Measurements from ENCODE around the gene MDM2. TPM values are rescaled to one million over a fixed set of nuclear protein-coding genes. Genes with fewer than 3 reads are reported as not detected.

Gene MDM2
- polyA plus RNA-seq, 1 of the 3 experiments (the other 2 are of a cell fraction): 21.5 TPM

- Histone ChIP-seq H4K20me1 (ENCODE audit: insufficient read depth) (no peaks in the 10 kb centered on the region), H3K27me3 (ENCODE audit: insufficient read depth) (no peaks in the 10 kb centered on the region), H2AFZ (ENCODE audit: low read depth) (no peak overlapping the region), H3K9me2 (no peaks in the 10 kb centered on the region), H3K4me3 (ENCODE audit: low read depth in 2 of 2, low read length in 1 of 2) (no peak overlapping the region), H3K9me3 (no peaks in the 10 kb centered on the region), H3K79me2 (ENCODE audit: insufficient read depth) (no peaks in the 10 kb centered on the region), H3K36me3 (replicated peaks in 1 of 2; ENCODE audit: control insufficient read depth in 1 of 2, insufficient read depth in 2 of 2, low read length in 1 of 2) (no peaks in the 10 kb centered on the region), H3K4me1 (ENCODE audit: control insufficient read depth in 1 of 2, insufficient read depth in 2 of 2, low read depth in 1 of 2, low read length in 1 of 2) (no peaks in the 10 kb centered on the region; a peak in 1 of 4 replicates), H3K9ac (no peak overlapping the region), H3K27ac (ENCODE audit: low read depth in 2 of 2, low read length in 1 of 2) (no peak overlapping the region), H3F3A (replicated peaks; ENCODE audit: insufficient read depth) (no peaks in the 10 kb centered on the region), H3K4me2 (no peak overlapping the region)
- 91% methylated on average over 7 of the region's 7 CpGs for WGBS (ENCODE audit: low lambda C conversion rate)
- ChIA-PET CTCF (no interaction called here), POLR2A (no interaction called here)
- no peak for TF ChIP-seq MEF2A (IDR thresholded peaks at IDR 0.05; ENCODE audit: borderline replicate concordance, low read depth)
- TF ChIP-seq RFX5 (IDR thresholded peaks at IDR 0.05; ENCODE audit: low read length): no peak
- no peak for TF ChIP-seq POLR2AphosphoS5 (IDR thresholded peaks at IDR 0.05; ENCODE audit: low read depth, low read length)
- no peak for TF ChIP-seq RXRA (IDR thresholded peaks at IDR 0.05; ENCODE audit: borderline replicate concordance, low read depth)
- TF ChIP-seq FOSL2 (IDR thresholded peaks at IDR 0.05; ENCODE audit: borderline replicate concordance, low read depth): no peak
- no peak for TF ChIP-seq ELF1 (IDR thresholded peaks at IDR 0.05)
- no peak for TF ChIP-seq EP300 (IDR thresholded peaks at IDR 0.05; ENCODE audit: borderline replicate concordance in 1 of 2, low read depth in 1 of 2, low read length in 1 of 2)
- DNase-seq: no peak
Observed at GRCh38 chr12:68775121-68775630, 32.8 kb upstream of the MDM2 start.

GRCh38 chr12:68776976-68777610 lies 30.9 kb upstream of the MDM2 start:
- Histone ChIP-seq H3K4me1 (ENCODE audit: control insufficient read depth in 1 of 2, insufficient read depth in 2 of 2, low read depth in 1 of 2, low read length in 1 of 2) (no peaks in the 10 kb centered on the region), H3K36me3 (replicated peaks in 1 of 2; ENCODE audit: control insufficient read depth in 1 of 2, insufficient read depth in 2 of 2, low read length in 1 of 2) (no peaks in the 10 kb centered on the region), H3K4me2 (no peak overlapping the region), H3K9ac (no peak overlapping the region), H3K79me2 (ENCODE audit: insufficient read depth) (no peaks in the 10 kb centered on the region), H3K9me3 (no peaks in the 10 kb centered on the region), H2AFZ (ENCODE audit: low read depth) (no peak overlapping the region), H3K27me3 (ENCODE audit: insufficient read depth) (no peaks in the 10 kb centered on the region), H3K9me2 (no peaks in the 10 kb centered on the region), H3K4me3 (ENCODE audit: low read depth in 2 of 2, low read length in 1 of 2) (no peak overlapping the region), H4K20me1 (ENCODE audit: insufficient read depth) (no peaks in the 10 kb centered on the region), H3F3A (replicated peaks; ENCODE audit: insufficient read depth) (no peaks in the 10 kb centered on the region), H3K27ac (ENCODE audit: low read depth in 2 of 2, low read length in 1 of 2) (no peak overlapping the region)
- WGBS (ENCODE audit: low lambda C conversion rate): 84% methylated on average over 5 of the region's 5 CpGs
- ChIA-PET CTCF (no interaction called here), POLR2A (no interaction called here)
- TF ChIP-seq ZBTB33 (IDR thresholded peaks at IDR 0.05; ENCODE audit: borderline replicate concordance, low read depth) (no peak), RAD21 (IDR thresholded peaks at IDR 0.05; ENCODE audit: low read length) (no peak), GATA2 (CRISPR knock-in tag; IDR thresholded peaks at IDR 0.05) (no peak), CHD2 (IDR thresholded peaks at IDR 0.05; ENCODE audit: low read length, partially characterized antibody) (no peak), MEF2A (IDR thresholded peaks at IDR 0.05; ENCODE audit: borderline replicate concordance, low read depth) (no peak), FOSL2 (IDR thresholded peaks at IDR 0.05; ENCODE audit: borderline replicate concordance, low read depth) (no peak), YY1 (IDR thresholded peaks at IDR 0.05; ENCODE audit: low read depth) (no peak), RXRA (IDR thresholded peaks at IDR 0.05; ENCODE audit: borderline replicate concordance, low read depth) (no peak), RFX5 (IDR thresholded peaks at IDR 0.05; ENCODE audit: low read length) (no peak), FOXM1 (IDR thresholded peaks at IDR 0.05; ENCODE audit: low read depth) (no peak), TEAD4 (IDR thresholded peaks at IDR 0.05; ENCODE audit: borderline replicate concordance, insufficient read depth) (no peak), EP300 (IDR thresholded peaks at IDR 0.05; ENCODE audit: borderline replicate concordance in 1 of 2, low read depth in 1 of 2, low read length in 1 of 2) (no peak), NFIC (IDR thresholded peaks at IDR 0.05; ENCODE audit: borderline replicate concordance) (no peak), FOXJ3 (CRISPR knock-in tag; IDR thresholded peaks at IDR 0.05) (no peak), RCOR1 (IDR thresholded peaks at IDR 0.05; ENCODE audit: low read length) (no peak)
- TF ChIP-seq, protein P1, sequence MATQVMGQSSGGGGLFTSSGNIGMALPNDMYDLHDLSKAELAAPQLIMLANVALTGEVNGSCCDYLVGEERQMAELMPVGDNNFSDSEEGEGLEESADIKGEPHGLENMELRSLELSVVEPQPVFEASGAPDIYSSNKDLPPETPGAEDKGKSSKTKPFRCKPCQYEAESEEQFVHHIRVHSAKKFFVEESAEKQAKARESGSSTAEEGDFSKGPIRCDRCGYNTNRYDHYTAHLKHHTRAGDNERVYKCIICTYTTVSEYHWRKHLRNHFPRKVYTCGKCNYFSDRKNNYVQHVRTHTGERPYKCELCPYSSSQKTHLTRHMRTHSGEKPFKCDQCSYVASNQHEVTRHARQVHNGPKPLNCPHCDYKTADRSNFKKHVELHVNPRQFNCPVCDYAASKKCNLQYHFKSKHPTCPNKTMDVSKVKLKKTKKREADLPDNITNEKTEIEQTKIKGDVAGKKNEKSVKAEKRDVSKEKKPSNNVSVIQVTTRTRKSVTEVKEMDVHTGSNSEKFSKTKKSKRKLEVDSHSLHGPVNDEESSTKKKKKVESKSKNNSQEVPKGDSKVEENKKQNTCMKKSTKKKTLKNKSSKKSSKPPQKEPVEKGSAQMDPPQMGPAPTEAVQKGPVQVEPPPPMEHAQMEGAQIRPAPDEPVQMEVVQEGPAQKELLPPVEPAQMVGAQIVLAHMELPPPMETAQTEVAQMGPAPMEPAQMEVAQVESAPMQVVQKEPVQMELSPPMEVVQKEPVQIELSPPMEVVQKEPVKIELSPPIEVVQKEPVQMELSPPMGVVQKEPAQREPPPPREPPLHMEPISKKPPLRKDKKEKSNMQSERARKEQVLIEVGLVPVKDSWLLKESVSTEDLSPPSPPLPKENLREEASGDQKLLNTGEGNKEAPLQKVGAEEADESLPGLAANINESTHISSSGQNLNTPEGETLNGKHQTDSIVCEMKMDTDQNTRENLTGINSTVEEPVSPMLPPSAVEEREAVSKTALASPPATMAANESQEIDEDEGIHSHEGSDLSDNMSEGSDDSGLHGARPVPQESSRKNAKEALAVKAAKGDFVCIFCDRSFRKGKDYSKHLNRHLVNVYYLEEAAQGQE (IDR thresholded peaks at IDR 0.05; ENCODE audit: low read depth, low read length): no peak
- TF ChIP-seq, protein P2, sequence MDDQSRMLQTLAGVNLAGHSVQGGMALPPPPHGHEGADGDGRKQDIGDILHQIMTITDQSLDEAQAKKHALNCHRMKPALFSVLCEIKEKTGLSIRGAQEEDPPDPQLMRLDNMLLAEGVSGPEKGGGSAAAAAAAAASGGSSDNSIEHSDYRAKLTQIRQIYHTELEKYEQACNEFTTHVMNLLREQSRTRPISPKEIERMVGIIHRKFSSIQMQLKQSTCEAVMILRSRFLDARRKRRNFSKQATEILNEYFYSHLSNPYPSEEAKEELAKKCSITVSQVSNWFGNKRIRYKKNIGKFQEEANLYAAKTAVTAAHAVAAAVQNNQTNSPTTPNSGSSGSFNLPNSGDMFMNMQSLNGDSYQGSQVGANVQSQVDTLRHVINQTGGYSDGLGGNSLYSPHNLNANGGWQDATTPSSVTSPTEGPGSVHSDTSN (IDR thresholded peaks at IDR 0.05): no peak
- DNase-seq: no peak

Measured in SK-N-SH (cell line).